Inflammatory macrophage treated with lipopolysaccharide for 4 hours (primary cell): ENCODE measurements around the gene NONO.
A peak's percentile ranks its signal among the peaks of the same experiment; 100 is the strongest.
"Not testable (repeated sequence)": the region's sequence is repeated elsewhere in the genome, so short reads cannot be mapped to it uniquely, and the experiment has no call there.

ENCODE experiments used
- DNase-seq: peaks from one replicate; pipeline ENCODE4 v3.0.0-alpha.2; 2020

Gene NONO

GRCh38 chrX:71285929-71286328 lies 2.5 kb downstream of the NONO start:
- DNase-seq: no peak

DNA sequence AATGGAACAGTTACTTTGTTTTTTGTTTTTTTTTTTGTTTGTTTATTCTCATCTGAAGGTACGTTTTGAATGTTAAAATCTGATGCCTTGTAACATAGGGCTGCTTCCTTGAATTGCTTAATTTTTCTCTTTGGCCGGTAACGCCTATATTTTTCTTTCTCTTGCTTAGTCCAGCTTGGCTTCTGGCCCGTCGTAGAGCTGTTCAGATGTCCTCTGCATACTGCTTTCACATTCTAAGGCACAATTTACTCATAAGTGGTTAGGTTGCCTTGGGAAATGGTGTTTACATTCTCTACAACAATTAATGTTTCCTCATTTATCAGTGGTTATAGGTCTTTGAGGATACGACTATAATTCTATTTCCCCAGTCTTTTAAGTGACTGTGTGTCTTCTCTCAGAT lies 7.9 kb downstream of the NONO start:
- DNase-seq: no peak

DNA sequence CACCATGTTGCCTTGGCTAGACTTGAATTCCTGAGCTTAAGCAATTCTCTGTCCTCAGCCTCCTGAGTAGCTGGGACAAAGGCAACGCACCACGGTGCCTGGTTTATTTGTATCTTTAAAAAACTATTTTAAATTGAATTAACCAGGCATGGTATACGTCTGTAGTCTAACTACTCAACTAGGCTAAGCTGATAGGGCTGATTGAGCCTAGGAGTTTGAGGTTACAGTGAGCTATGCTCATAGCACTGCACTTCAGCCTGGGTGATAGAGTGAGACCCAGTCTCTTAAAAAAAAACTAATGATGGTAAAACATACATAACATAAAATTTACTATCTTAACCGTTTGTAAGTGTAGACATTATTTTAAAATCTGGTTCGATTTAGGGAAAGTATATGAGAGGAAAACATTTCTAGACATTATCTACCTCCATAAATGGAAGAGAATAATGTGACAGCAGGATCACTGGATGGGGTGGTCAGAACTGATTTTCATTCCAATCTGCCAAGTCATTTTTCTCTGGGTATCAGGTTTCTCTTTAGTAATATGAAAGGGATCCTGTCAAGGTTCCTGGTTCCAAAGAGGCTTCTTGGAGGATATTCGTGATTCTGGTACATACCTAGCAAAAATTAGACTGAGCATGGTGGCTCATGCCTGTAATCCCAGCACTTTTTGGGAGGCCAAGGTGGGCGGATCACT lies 9.4 kb downstream of the NONO start:
- DNase-seq: no peak

GRCh38 chrX:71296806-71297205 lies 13.4 kb downstream of the NONO start:
- DNase-seq: no peak

- DNase-seq: no peak
Measured at GRCh38 chrX:71298119-71298518, 14.7 kb downstream of the NONO start.

DNA sequence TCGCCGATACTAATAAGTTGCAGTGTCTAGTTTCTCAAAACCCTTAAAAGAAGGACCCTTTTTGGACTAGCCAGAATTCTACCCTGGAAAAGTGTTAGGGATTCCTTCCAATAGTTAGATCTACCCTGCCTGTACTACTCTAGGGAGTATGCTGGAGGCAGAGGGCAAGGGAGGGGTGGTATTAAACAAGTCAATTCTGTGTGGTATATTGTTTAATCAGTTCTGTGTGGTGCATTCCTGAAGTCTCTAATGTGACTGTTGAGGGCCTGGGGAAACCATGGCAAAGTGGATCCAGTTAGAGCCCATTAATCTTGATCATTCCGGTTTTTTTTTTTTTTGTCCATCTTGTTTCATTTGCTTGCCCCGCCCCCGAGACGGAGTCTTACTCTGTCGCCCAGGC lies 16.6 kb downstream of the NONO start:
- not testable (repeated sequence) for DNase-seq

- DNase-seq: not testable (repeated sequence)
Measured at GRCh38 chrX:71300495-71300894, 17.1 kb downstream of the NONO start.

DNA sequence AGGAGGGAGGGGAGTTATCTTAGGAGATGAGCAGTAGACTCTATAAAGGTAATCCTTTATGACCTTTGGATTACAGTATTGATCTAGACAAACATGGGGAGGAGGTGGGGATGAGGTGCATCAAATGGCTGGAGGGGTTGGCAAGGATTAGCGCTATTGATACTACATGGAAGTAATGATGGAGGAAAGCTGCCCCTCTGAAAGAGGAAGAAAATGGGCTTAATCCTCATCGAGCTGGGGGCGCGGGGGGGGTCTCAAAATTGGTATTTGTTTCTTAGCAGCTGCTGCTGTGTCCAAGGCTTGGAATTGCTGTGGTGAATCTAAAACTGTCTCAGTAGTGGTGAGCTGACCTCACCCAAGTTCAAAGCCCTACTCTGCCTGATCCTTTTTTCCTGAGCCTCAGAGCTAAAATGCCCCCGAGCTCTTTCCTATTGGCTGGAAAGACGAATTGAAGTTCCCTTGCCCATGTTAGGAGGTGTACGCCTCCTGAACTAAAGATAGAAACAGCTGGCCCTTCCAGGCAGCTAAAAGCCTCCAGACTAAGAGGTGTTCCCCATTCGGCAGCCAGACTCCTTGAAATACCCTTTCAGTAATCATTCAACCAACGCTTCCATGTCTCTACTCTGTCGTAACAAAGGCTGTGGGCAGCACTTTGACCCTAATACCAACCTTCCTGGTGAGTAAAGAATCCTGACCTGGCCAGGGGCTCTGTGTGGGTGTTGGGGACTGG lies 17.9 kb downstream of the NONO start, which contains the start of gene ITGB1BP2:
TSS of gene ITGB1BP2 (plus strand) at position 556 of the 730 bp plus-strand sequence. CDS start at position 613, 57 bp downstream.
- DNase-seq: no peak

DNA sequence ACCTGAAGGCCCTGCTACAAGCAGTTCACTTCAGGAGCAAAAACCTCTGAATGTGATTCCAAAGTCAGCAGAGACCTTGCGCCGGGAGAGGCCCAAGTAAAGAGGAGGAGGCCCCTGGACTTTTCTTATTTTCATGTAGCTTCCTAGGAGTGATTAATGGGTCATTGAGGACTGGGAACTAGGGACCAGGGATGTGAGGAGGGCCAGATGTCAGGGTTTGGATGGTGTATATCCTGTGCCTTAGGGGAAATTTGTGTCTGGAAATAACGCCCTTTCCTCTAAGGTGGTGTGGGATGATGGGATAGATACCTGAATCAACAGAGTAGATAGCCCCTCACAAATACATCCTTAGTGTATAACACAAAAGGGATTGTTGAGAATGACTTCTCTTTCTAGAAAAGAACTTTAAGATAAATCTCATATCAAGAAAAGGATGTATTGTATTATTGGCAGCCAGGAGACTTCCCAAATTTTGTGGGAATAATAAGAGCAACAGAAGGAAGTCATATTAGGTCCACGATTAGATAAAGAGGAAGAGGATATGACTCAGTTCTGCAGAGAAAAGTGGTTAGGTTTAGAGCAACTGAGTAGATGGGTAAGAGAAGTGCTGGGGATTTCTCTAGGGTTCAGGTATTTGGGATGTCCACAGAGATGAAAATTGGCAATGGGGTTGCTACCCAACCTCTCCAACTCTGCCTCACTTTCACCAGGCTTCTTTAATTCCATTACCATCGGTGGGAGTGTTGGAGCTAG lies 19.2 kb downstream of the NONO start:
- DNase-seq: peak; percentile 25

GRCh38 chrX:71304561-71304960 lies 21.1 kb downstream of the NONO start:
- DNase-seq: no peak

DNA sequence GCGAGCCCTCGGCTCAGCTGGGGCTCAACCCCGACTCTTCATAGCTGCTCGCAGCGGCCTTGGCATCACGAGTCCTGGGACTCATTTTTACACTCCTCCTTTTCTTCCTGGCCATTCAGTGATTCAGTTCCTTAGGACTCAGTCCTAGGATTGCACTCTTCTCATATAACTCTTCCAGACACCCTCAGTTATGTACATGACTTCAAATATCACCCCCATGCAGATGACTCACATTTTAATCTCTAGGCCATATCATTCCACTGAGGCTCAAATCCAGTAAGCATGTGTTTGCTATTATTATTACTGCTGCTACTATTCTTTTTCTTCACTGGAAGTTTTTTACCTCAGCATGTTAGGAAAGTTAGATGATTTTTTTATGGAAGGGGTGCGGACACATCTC lies 32.5 kb downstream of the NONO start:
- DNase-seq: no peak

DNA sequence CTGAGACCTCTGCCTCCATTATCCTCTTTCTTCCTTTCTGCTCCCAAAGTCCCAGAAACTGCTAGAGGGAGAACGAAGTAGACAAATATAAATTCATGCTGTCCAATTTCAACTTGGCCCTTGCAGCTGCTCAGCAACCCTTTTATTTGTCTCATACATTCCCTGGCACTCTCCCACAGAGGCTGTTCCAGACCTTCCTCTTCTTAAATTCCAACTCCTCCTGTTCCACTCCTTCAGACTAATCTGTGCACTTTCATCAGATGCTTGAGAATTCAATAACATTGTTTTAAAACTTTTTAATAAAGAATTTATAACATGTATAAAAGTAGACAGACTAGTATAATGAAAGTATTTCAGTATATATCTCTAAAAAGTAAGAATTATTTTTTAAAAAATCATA lies 33.5 kb downstream of the NONO start:
- DNase-seq: not testable (repeated sequence)

- DNase-seq: no peak
Measured at GRCh38 chrX:71320126-71320525, 36.7 kb downstream of the NONO start.

DNA sequence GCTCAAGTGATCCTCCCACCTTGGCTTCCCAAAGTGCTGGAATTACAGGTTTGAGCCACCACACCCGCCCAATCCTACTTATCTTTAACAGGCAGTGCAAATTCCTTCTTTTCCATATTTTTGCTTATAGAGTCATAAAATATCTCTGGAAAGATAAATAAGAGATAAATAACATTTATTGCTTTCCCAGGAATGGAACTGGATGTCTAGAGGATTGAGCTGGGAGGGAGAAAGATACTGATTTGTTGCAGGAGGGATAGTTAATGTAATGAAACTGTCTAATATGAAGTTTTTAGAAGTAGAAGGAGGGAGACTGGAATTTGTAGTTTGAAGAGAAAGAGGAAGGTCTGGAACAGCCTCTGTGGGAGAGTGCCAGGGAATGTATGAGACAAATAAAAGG lies 38.3 kb downstream of the NONO start:
- DNase-seq: no peak

DNA sequence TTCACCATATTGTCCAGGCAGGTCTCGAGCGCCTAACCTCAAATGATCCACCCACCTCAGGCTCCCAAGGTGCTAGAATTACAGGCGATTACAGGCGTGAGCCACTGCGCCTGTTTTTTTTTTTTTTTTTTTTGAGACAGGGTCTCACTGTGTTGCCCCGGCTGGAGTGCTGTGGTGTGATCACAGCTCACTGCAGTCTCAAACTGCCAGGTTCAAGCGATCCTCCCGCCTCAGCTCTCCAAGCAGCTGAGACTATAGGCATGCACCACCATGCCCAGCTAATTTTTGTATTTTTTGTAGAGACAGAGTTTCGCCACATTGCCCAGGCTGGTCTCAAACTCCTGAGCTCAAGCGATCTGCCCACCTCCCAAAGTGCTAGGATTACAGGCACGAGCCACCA lies 41.0 kb downstream of the NONO start:
- not testable (repeated sequence) for DNase-seq

DNA sequence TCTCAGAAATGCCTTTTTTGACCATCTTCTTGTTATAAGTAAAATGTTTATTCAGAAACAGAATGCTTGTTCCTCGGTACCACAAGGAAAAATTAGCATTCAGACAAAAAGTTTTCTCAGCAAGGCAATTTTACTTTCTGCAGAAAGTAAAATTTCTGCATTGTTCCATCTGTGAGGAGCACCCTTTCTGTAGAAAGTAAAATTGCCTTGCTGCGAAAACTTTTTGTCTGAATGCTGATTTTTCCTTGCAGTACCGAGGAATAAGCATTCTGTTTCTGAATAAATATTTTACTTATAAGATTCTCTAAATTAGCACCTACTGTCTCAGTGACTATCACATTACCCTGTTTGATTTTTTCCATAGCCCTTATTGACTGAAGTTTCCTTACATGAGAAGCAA lies 43.0 kb downstream of the NONO start:
- no peak for DNase-seq

DNA sequence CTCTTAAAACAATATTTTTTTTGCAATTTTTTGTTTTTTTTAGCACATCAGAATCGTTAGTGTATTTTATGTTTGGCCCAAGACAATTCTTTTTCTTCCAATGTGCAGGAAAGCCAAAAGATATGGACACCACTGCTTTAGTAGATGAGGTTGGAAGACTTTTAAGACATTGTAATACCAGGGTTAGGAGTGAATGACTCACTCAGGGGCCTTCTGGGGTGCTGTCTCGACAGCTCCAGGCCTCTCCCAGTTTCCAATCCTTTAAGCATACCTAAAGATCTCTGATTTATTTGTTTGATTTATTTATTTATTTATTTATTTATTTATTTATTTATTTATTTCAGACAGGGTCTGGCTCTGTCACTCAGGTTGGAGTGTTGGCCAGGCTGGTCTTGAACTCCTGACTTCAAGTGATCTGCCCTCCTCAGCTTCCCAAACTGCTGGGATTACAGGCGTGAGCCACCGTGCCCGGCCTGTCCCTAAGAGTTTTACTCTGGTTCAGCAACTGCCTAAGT lies 65.8 kb downstream of the NONO start:
- DNase-seq: not testable (repeated sequence)

DNA sequence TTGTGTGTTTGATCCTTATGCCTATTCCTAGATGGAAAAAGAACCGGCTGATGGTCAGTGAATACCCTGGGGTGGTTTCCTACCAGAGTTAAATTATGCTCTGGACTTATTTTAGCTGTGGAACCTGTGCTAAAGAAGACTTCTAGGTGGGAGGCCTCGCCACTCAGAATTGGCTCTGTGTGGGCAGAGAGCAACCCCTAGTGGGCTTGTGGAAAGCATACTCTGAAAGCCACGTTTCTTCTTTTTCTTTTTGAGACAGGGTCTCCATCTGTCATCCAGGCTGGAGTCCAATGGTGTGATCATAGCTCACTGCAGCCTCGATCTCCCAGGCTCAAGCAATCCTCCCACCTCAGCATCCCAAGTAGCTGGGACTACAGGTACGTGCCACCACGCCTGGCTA lies 66.4 kb downstream of the NONO start:
- DNase-seq: not testable (repeated sequence)
